H7 (cell line): ENCODE results near the gene RAD23A. TPM values are rescaled to one million over a fixed set of nuclear protein-coding genes. Genes with fewer than 3 reads are reported as not detected.

Experiments used
- total RNA-seq: library from RNA; depleted of rRNA; stranded (reverse); fragments of >200 nt; shearing (Covaris generic); gene quantifications from 2 replicates; pipeline ENCODE4 v1.2.3, GENCODE V29; 2014; rRNA removed

RAD23A gene
- total RNA-seq, 1 experiment from 2014 or later = 146 TPM

Other genes with a start within 250 kb of the RAD23A start
- gene FBXW9, start 249.2 kb upstream of the RAD23A start, total RNA-seq = 15.3 and 21.2 TPM in 2 replicates
- 34.1 and 48.9 TPM in 2 replicates for gene TNPO2, start 221.9 kb upstream of the RAD23A start, total RNA-seq
- gene TRIR, start 211.2 kb upstream of the RAD23A start, total RNA-seq = 186 and 218 TPM in 2 replicates
- gene GET3, start 208.4 kb upstream of the RAD23A start, total RNA-seq = 113 and 166 TPM in 2 replicates
- gene BEST2, start 194.1 kb upstream of the RAD23A start, total RNA-seq = 0.37 and 1.5 TPM in 2 replicates
- 15.4 and 30.4 TPM in 2 replicates for gene HOOK2, start 170.3 kb upstream of the RAD23A start, total RNA-seq
- 10.0 and 22.6 TPM in 2 replicates for gene JUNB, start 154.4 kb upstream of the RAD23A start, total RNA-seq
- 508 and 571 TPM in 2 replicates for gene PRDX2, start 144.1 kb upstream of the RAD23A start, total RNA-seq
- gene THSD8, start 143.8 kb upstream of the RAD23A start, total RNA-seq = not detected in 2 replicates
- gene RNASEH2A, start 139.3 kb upstream of the RAD23A start, total RNA-seq = 85.4 and 104 TPM in 2 replicates
- gene RTBDN, start 111.3 kb upstream of the RAD23A start, total RNA-seq = 1.3 TPM in 2 replicates
- gene MAST1, start 107.3 kb upstream of the RAD23A start, total RNA-seq = 5.5 and 7.0 TPM in 2 replicates
- 15.3 and 16.8 TPM in 2 replicates for gene DNASE2, start 64.4 kb upstream of the RAD23A start, total RNA-seq
- 0.37 and 0.76 TPM in 2 replicates for gene KLF1, start 58.7 kb upstream of the RAD23A start, total RNA-seq
- gene GCDH, start 54.7 kb upstream of the RAD23A start, total RNA-seq = 42.3 and 59.4 TPM in 2 replicates
- 0.24 and 2.0 TPM in 2 replicates for gene SYCE2, start 26.6 kb upstream of the RAD23A start, total RNA-seq
- gene FARSA, start 12.2 kb upstream of the RAD23A start, total RNA-seq = 93.0 and 117 TPM in 2 replicates
- 911 and 1,131 TPM in 2 replicates for gene CALR, start 7.3 kb upstream of the RAD23A start, total RNA-seq
- gene GADD45GIP1, start 11.4 kb downstream of the RAD23A start, total RNA-seq = 40.4 and 51.7 TPM in 2 replicates
- gene DAND5, start 23.7 kb downstream of the RAD23A start, total RNA-seq = 0.15 TPM in 1 of 2 replicates, not detected in the other
- 0.03 and 0.07 TPM in 2 replicates for gene NFIX, start 49.6 kb downstream of the RAD23A start, total RNA-seq
- gene LYL1, start 157.0 kb downstream of the RAD23A start, total RNA-seq = 1.5 and 1.7 TPM in 2 replicates
- 81.5 and 89.1 TPM in 2 replicates for gene TRMT1, start 170.9 kb downstream of the RAD23A start, total RNA-seq
- gene NACC1, start 172.4 kb downstream of the RAD23A start, total RNA-seq = 254 and 292 TPM in 2 replicates
- 60.1 and 60.7 TPM in 2 replicates for gene STX10, start 204.5 kb downstream of the RAD23A start, total RNA-seq
- gene IER2, start 204.5 kb downstream of the RAD23A start, total RNA-seq = 34.5 and 56.4 TPM in 2 replicates